Activated CD8-positive, alpha-beta T cell treated with anti-CD3 and anti-CD28 coated beads for 36 hours (primary cell): Measurements from ENCODE around the gene HOGA1. TPM values are rescaled to one million over a fixed set of nuclear protein-coding genes. Genes with fewer than 3 reads are reported as not detected.
"Not testable (repeated sequence)": the region's sequence is repeated elsewhere in the genome, so short reads cannot be mapped to it uniquely, and the experiment has no call there.

Experiments
- ATAC-seq: fragments of 200-7000 bp; cut with Tn5 transposase; one replicate; pipeline ENCODE4 v1.10.0; 2021; ENCODE audit warnings: mild to moderate bottlenecking, moderate library complexity
- CTCF ChIA-PET: fragments of 350-600 bp; sonication (Branson Sonifier 250); formaldehyde crosslinking; loops from one replicate; lab custom pipeline; 2021; ENCODE audit warnings: antibody characterized with exemption; lab: Charles Lee
- POLR2A ChIA-PET: fragments of 350-600 bp; sonication (Branson Sonifier 250); formaldehyde crosslinking; loops from one replicate; lab custom pipeline; 2021; ENCODE audit warnings: antibody characterized with exemption; lab: Charles Lee
- DNase-seq: peaks from one replicate; pipeline ENCODE4 v3.0.0-alpha.2; 2020
- H3K27ac Mint-ChIP-seq: one replicate; pipeline ENCODE4 v1.8.0; 2021; ENCODE audit warnings: mild to moderate bottlenecking, mixed read lengths
- H3K27me3 Mint-ChIP-seq: one replicate; pipeline ENCODE4 v1.8.0; 2021; ENCODE audit warnings: mixed read lengths
- H3K36me3 Mint-ChIP-seq: one replicate; pipeline ENCODE4 v1.8.0; 2021; ENCODE audit warnings: low read depth, mixed read lengths
- H3K4me1 Mint-ChIP-seq: one replicate; pipeline ENCODE4 v1.8.0; 2021; ENCODE audit warnings: low read depth, mixed read lengths
- H3K4me3 Mint-ChIP-seq: one replicate; pipeline ENCODE4 v1.8.0; 2021; ENCODE audit warnings: mild to moderate bottlenecking, moderate library complexity, mixed read lengths
- H3K9me3 Mint-ChIP-seq: one replicate; pipeline ENCODE4 v1.8.0; 2021; ENCODE audit warnings: mixed read lengths
- intact Hi-C: fragments of 100-400 bp; cut with micrococcal nuclease; formaldehyde crosslinking; loops from one replicate; pipeline ENCODE4 v1.10.0; 2022
- total RNA-seq, 2 experiments: library from RNA; stranded (reverse); gene quantifications; one replicate each; pipeline ENCODE4 v1.2.3, GENCODE V29; 2021
- TF ChIP-seq, protein P1 (sequence below): fragments of 200-600 bp; IDR thresholded peaks from one replicate; pipeline ENCODE4 v1.8.0; 2022; ENCODE audit warnings: antibody characterized with exemption, mild to moderate bottlenecking

Gene HOGA1
- total RNA-seq, 2 experiments from 2014 or later, result not detected

GRCh38 chr10:97640174-97640867, 56.1 kb downstream of the HOGA1 start, which contains the start of gene PI4K2A:
PI4K2A (plus strand) TSS chr10:97640671; CDS start chr10:97640743, 72 bp downstream.
- H3K27me3 Mint-ChIP-seq, result no peaks in the 10 kb centered on the region
- intact Hi-C loops, result no loop called here
- H3K9me3 Mint-ChIP-seq, result no peaks in the 10 kb centered on the region
- peaks cover 10% of the 10 kb centered on the region for H3K36me3 Mint-ChIP-seq
- H3K4me3 Mint-ChIP-seq, result peak within 1 kb of the TSS; percentile 96
- peak; percentile 98 for ATAC-seq
- TF ChIP-seq, protein P1, sequence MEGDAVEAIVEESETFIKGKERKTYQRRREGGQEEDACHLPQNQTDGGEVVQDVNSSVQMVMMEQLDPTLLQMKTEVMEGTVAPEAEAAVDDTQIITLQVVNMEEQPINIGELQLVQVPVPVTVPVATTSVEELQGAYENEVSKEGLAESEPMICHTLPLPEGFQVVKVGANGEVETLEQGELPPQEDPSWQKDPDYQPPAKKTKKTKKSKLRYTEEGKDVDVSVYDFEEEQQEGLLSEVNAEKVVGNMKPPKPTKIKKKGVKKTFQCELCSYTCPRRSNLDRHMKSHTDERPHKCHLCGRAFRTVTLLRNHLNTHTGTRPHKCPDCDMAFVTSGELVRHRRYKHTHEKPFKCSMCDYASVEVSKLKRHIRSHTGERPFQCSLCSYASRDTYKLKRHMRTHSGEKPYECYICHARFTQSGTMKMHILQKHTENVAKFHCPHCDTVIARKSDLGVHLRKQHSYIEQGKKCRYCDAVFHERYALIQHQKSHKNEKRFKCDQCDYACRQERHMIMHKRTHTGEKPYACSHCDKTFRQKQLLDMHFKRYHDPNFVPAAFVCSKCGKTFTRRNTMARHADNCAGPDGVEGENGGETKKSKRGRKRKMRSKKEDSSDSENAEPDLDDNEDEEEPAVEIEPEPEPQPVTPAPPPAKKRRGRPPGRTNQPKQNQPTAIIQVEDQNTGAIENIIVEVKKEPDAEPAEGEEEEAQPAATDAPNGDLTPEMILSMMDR, result no peak
- peak within 1 kb of the TSS; percentile 86 for H3K27ac Mint-ChIP-seq
- CTCF ChIA-PET, result interaction anchor here (0.6 to 2.3 kb wide), 4 partner anchors 11 to 68 kb away, joined by 3 to 5 read pairs (median 4); partner anchors contain the start of gene ANKRD2
- H3K4me1 Mint-ChIP-seq, result peaks cover 22% of the 10 kb centered on the region
- peak; percentile 100 for DNase-seq
- POLR2A ChIA-PET, result interaction anchor here (0.7 to 1.4 kb wide), 2 partner anchors 40 to 321 kb away, joined by 3 to 5 read pairs; no protein-coding TSS in a partner anchor

DNA sequence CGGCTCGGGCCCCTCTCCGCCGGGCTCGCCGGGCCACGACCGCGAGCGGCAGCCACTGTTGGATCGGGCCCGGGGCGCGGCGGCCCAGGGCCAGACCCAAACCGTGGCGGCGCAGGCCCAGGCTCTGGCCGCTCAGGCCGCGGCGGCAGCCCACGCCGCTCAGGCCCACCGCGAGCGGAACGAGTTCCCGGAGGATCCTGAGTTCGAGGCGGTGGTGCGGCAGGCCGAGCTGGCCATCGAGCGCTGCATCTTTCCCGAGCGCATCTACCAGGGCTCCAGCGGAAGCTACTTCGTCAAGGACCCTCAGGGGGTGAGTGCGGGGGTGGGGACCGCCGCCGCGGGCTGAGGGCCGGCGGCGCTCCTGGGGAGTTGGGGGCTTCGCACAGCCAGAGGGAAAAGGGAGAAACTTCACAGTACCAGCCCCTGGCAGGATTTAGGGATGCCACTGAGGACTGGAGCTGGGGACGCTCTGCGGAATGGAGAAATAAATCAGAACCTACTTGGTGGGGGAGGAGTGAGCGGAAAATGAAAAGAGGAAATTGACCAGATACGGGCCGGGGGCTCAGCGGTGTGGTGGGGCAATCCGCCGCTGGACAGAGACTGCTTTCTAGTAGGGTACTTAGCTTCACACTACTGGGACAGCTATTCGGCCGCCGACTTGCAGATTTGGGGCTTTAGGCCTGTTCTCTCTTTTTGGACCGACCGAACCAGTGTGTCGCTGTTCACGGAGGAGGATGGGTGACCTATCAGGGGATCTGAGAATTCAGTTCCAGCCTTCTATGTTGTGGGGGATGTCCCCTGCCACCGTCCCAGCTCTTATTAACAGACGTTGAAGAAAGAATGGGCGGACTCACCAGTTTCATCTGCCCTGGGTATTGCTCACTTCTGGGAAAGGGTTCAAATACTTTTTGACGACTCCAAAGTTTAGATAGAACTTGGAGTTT, 57.0 kb downstream of the HOGA1 start:
- TF ChIP-seq, protein P1, result no peak
- intact Hi-C loops, result no loop called here
- DNase-seq (peak; percentile 53), ATAC-seq (peak; percentile 2)
- ChIA-PET CTCF (interaction anchor here (0.9 to 2.3 kb wide), 6 partner anchors 13 to 151 kb away, joined by 3 to 5 read pairs (median 4); partner anchors contain the start of gene ANKRD2), POLR2A (interaction anchor here (0.7 to 1.4 kb wide), 4 partner anchors 41 to 321 kb away, joined by 3 to 5 read pairs (median 3); partner anchors contain the start of gene ANKRD2)
- Mint-ChIP-seq H3K4me3 (peak overlapping the region; percentile 96), H3K36me3 (peaks cover 12% of the 10 kb centered on the region), H3K27ac (peak overlapping the region; percentile 86), H3K4me1 (peaks cover 24% of the 10 kb centered on the region), H3K27me3 (no peaks in the 10 kb centered on the region), H3K9me3 (no peaks in the 10 kb centered on the region)

DNA sequence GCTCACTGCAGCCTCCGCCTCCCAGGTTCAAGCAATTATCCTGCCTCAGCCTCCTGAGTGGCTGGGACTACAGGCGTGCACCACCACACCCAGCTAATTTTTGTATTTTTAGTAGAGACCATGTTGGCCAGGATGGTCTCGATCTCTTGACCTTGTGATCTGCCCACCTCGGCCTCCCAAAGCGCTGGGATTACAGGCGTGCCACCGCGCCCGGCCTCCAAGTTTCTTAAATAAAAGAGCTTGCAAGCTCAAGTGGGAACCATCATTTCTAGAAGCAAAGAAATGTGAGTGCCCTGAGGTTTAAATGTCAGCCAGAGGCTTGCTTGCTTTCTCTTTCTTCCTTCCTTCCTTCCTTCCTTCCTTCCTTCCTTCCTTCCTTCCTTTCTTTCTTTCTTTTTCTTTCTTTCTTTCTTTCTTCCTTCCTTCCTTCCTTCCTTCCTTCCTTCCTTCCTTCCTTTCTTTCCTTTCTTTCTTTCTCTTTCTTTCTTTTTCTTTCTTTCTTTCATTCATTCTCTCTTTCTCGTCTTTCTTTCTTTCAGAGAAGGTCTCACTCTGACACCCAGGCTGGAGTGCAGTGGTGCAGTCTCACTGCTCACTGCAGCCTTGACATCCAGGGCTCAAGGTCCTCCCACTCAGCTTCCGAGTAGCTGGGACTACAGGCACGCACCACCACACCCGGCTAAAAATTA, 58.4 kb downstream of the HOGA1 start:
- Mint-ChIP-seq H3K4me3 (peak overlapping the region; percentile 96), H3K4me1 (peaks cover 28% of the 10 kb centered on the region), H3K36me3 (peaks cover 12% of the 10 kb centered on the region)
- ChIA-PET POLR2A (interaction anchor here (1.2 kb wide), 1 partner anchor 16 kb away, joined by 3 read pairs; no protein-coding TSS in a partner anchor), CTCF (interaction anchor here (0.8 to 1.7 kb wide), 6 partner anchors 9 to 150 kb away, joined by 3 to 4 read pairs (median 3); partner anchors contain the start of genes ANKRD2, AVPI1 and MORN4)
- DNase-seq, ATAC-seq, intact Hi-C loops, H3K27ac Mint-ChIP-seq, H3K27me3 Mint-ChIP-seq, H3K9me3 Mint-ChIP-seq: not testable (repeated sequence)

DNA sequence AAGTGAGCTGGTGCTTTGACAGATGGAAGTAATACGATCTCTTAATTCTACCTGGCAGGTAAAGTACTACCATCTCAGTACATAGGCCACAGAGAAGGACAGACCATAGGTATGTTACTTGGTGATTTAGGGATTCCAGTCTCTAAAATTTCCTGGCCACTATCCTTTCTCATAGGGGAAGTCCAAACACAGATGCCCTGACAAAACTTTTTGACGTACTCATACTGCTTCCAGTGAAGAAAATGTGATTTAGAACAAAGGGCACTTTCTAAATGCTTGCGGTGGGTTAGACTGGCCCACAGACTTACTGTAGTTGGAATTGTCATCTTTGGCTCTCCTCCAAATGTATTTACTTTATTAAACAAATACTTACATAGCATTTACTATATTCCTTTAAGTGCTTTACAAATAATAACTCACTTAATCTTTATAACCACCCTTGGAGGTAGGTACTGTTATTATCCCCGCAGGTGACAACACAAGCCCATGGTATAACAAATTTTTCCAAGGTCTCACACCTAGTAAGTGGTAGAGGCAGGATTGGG, 59.3 kb downstream of the HOGA1 start:
- no peak overlapping the region for H3K27ac Mint-ChIP-seq
- ATAC-seq (no peak), DNase-seq (no peak)
- CTCF ChIA-PET, result no interaction called here
- no peaks in the 10 kb centered on the region for H3K27me3 Mint-ChIP-seq
- TF ChIP-seq, protein P1, result no peak
- POLR2A ChIA-PET, result no interaction called here
- peaks cover 12% of the 10 kb centered on the region for H3K36me3 Mint-ChIP-seq
- no peaks in the 10 kb centered on the region for H3K9me3 Mint-ChIP-seq
- no peak overlapping the region for H3K4me3 Mint-ChIP-seq
- intact Hi-C loops, result no loop called here
- peaks cover 30% of the 10 kb centered on the region for H3K4me1 Mint-ChIP-seq
